Measurements from ENCODE around the gene SMIM29. TPM values are rescaled to one million over a fixed set of nuclear protein-coding genes. Genes with fewer than 3 reads are reported as not detected.

The SMIM29 gene
- polyA plus RNA-seq = 10 to 100 TPM in 3 of 4 donors, 1 to 10 TPM in 1; 9.3 to 27.3 (median 21.5) TPM
- long read RNA-seq, donor 1, transcript SMIM29-205 (5 exons, 1,297 nt) = major isoform, 16 of 19 reads
- long read RNA-seq, donor 1, partial matches to known transcripts = 0 of 19 reads
- long read RNA-seq, donor 1, other reads (novel, unspliced or antisense) = 0 of 19 reads
- long read RNA-seq, donor 2, partial matches to known transcripts = 0 of 2 reads
- long read RNA-seq, donor 2, other reads (novel, unspliced or antisense) = 0 of 2 reads
- long read RNA-seq, donor 3, partial matches to known transcripts = 0 of 5 reads
- long read RNA-seq, donor 3, other reads (novel, unspliced or antisense) = 0 of 5 reads
- long read RNA-seq, donor 4 = 0 reads
- long read RNA-seq, donor 5, partial matches to known transcripts = 0 of 2 reads
- long read RNA-seq, donor 5, other reads (novel, unspliced or antisense) = 0 of 2 reads
- long read RNA-seq, donor 6, partial matches to known transcripts = 0 of 4 reads
- long read RNA-seq, donor 6, other reads (novel, unspliced or antisense) = 0 of 4 reads
- long read RNA-seq, donor 7, transcript SMIM29-205 (5 exons, 1,297 nt) = major isoform, 11 of 21 reads
- long read RNA-seq, donor 7, partial matches to known transcripts = 7 of 21 reads
- long read RNA-seq, donor 7, other reads (novel, unspliced or antisense) = 0 of 21 reads
- long read RNA-seq, donor 8, partial matches to known transcripts = 0 of 3 reads
- long read RNA-seq, donor 8, other reads (novel, unspliced or antisense) = 0 of 3 reads
- long read RNA-seq, donor 9, partial matches to known transcripts = 0 of 1 reads
- long read RNA-seq, donor 9, other reads (novel, unspliced or antisense) = 0 of 1 reads
- long read RNA-seq, donor 10, partial matches to known transcripts = 0 of 6 reads
- long read RNA-seq, donor 10, other reads (novel, unspliced or antisense) = 0 of 6 reads

GRCh38 chr6:34248727-34249468 is at the start of gene SMIM29:
SMIM29 (minus strand) TSS chr6:34249006; CDS start chr6:34247791, 1,215 bp downstream.
- DNase-seq = peak; percentile 97 to 98
- Histone ChIP-seq H3K27me3 (ENCODE audit: control insufficient read depth in 3 of 3, insufficient read depth in 3 of 3, low read length in 3 of 3) (no peaks in the 10 kb centered on the region), H3K36me3 (ENCODE audit: control insufficient read depth in 3 of 3, insufficient read depth in 2 of 3, low read depth in 1 of 3, low read length in 3 of 3) (peaks cover 0 to 26% (median 4%) of the 10 kb centered on the region in 3 donors), H3K4me3 (ENCODE audit: low read depth in 1 of 3, low read length in 3 of 3) (peak within 1 kb of the TSS; percentile 61 to 85 (median 63)), H3K4me1 (ENCODE audit: control insufficient read depth in 3 of 3, insufficient read depth in 2 of 3, low read depth in 1 of 3, low read length in 2 of 3) (peaks cover 0 to 4% (median 2%) of the 10 kb centered on the region in 3 donors), H3K9me3 (ENCODE audit: control insufficient read depth in 2 of 2, insufficient read depth in 1 of 2, low read depth in 1 of 2, low read length in 1 of 2) (no peaks in the 10 kb centered on the region), H3K27ac (ENCODE audit: low read depth in 1 of 3, low read length in 2 of 3) (peak within 1 kb of the TSS; percentile 67 to 95 (median 74))
- FAIRE-seq = no peak
- 0 to 1% (median 0%) methylated on average over 54 to 79 of the region's 79 CpGs for WGBS, 3 donors

GRCh38 chr6:34295721-34296120 is 46.9 kb upstream of the SMIM29 start:
- DNase-seq (no peak), FAIRE-seq (no peak)
- H3K36me3 ChIP-seq (ENCODE audit: control insufficient read depth in 3 of 3, insufficient read depth in 2 of 3, low read depth in 1 of 3, low read length in 3 of 3) = peaks cover 0 to 20% (median 4%) of the 10 kb centered on the region in 3 donors
- H3K4me3 ChIP-seq (ENCODE audit: low read depth in 1 of 3, low read length in 3 of 3) = no peak overlapping the region
- no peaks in the 10 kb centered on the region for H3K27me3 ChIP-seq (ENCODE audit: control insufficient read depth in 3 of 3, insufficient read depth in 3 of 3, low read length in 3 of 3)
- H3K4me1 ChIP-seq (ENCODE audit: control insufficient read depth in 3 of 3, insufficient read depth in 2 of 3, low read depth in 1 of 3, low read length in 2 of 3) = no peaks in the 10 kb centered on the region
- 65 to 81% (median 79%) methylated on average over 3 of the region's 3 CpGs for WGBS, 3 donors
- H3K9me3 ChIP-seq (ENCODE audit: control insufficient read depth in 2 of 2, insufficient read depth in 1 of 2, low read depth in 1 of 2, low read length in 1 of 2) = no peaks in the 10 kb centered on the region
- peak overlapping the region in 1 of 3 donors; percentile 5 for H3K27ac ChIP-seq (ENCODE audit: low read depth in 1 of 3, low read length in 2 of 3)

- WGBS, 3 donors = 98 to 100% (median 100%) methylated on average over 3 of the region's 3 CpGs
- Histone ChIP-seq H3K27me3 (ENCODE audit: control insufficient read depth in 3 of 3, insufficient read depth in 3 of 3, low read length in 3 of 3) (no peaks in the 10 kb centered on the region), H3K4me1 (ENCODE audit: control insufficient read depth in 3 of 3, insufficient read depth in 2 of 3, low read depth in 1 of 3, low read length in 2 of 3) (peaks cover 0 to 3% (median 0%) of the 10 kb centered on the region in 3 donors), H3K4me3 (ENCODE audit: low read depth in 1 of 3, low read length in 3 of 3) (no peak overlapping the region), H3K9me3 (ENCODE audit: control insufficient read depth in 2 of 2, insufficient read depth in 1 of 2, low read depth in 1 of 2, low read length in 1 of 2) (no peaks in the 10 kb centered on the region), H3K36me3 (ENCODE audit: control insufficient read depth in 3 of 3, insufficient read depth in 2 of 3, low read depth in 1 of 3, low read length in 3 of 3) (peaks cover 2 to 22% (median 4%) of the 10 kb centered on the region in 3 donors), H3K27ac (ENCODE audit: low read depth in 1 of 3, low read length in 2 of 3) (no peak overlapping the region)
- no peak for FAIRE-seq
- no peak for DNase-seq
These were observed 44.1 kb upstream of the SMIM29 start for GRCh38 chr6:34292954-34293353.

- FAIRE-seq (no peak), DNase-seq (no peak)
- Histone ChIP-seq H3K9me3 (ENCODE audit: control insufficient read depth in 2 of 2, insufficient read depth in 1 of 2, low read depth in 1 of 2, low read length in 1 of 2) (no peaks in the 10 kb centered on the region), H3K27ac (ENCODE audit: low read depth in 1 of 3, low read length in 2 of 3) (peak overlapping the region in 1 of 3 donors; percentile 13), H3K36me3 (ENCODE audit: control insufficient read depth in 3 of 3, insufficient read depth in 2 of 3, low read depth in 1 of 3, low read length in 3 of 3) (peaks cover 2 to 20% (median 4%) of the 10 kb centered on the region in 3 donors), H3K4me1 (ENCODE audit: control insufficient read depth in 3 of 3, insufficient read depth in 2 of 3, low read depth in 1 of 3, low read length in 2 of 3) (peaks cover 0 to 3% (median 0%) of the 10 kb centered on the region in 3 donors), H3K4me3 (ENCODE audit: low read depth in 1 of 3, low read length in 3 of 3) (no peak overlapping the region), H3K27me3 (ENCODE audit: control insufficient read depth in 3 of 3, insufficient read depth in 3 of 3, low read length in 3 of 3) (no peaks in the 10 kb centered on the region)
- 90 to 95% (median 94%) methylated on average over 11 of the region's 11 CpGs for WGBS, 3 donors
These were observed 40.3 kb upstream of the SMIM29 start for GRCh38 chr6:34289137-34289536.

- Histone ChIP-seq H3K4me3 (ENCODE audit: low read depth in 1 of 3, low read length in 3 of 3) (no peak overlapping the region), H3K27me3 (ENCODE audit: control insufficient read depth in 3 of 3, insufficient read depth in 3 of 3, low read length in 3 of 3) (no peaks in the 10 kb centered on the region), H3K27ac (ENCODE audit: low read depth in 1 of 3, low read length in 2 of 3) (no peak overlapping the region), H3K4me1 (ENCODE audit: control insufficient read depth in 3 of 3, insufficient read depth in 2 of 3, low read depth in 1 of 3, low read length in 2 of 3) (peaks cover 0 to 3% (median 0%) of the 10 kb centered on the region in 3 donors), H3K36me3 (ENCODE audit: control insufficient read depth in 3 of 3, insufficient read depth in 2 of 3, low read depth in 1 of 3, low read length in 3 of 3) (peaks cover 4 to 20% (median 4%) of the 10 kb centered on the region in 3 donors), H3K9me3 (ENCODE audit: control insufficient read depth in 2 of 2, insufficient read depth in 1 of 2, low read depth in 1 of 2, low read length in 1 of 2) (no peaks in the 10 kb centered on the region)
- FAIRE-seq (no peak), DNase-seq (no peak)
- 51 to 79% (median 55%) methylated on average over 5 of the region's 5 CpGs for WGBS, 3 donors
These were observed 39.8 kb upstream of the SMIM29 start for GRCh38 chr6:34288581-34288980.

GRCh38 chr6:34285448-34286164 is 36.8 kb upstream of the SMIM29 start:
- Histone ChIP-seq H3K4me3 (ENCODE audit: low read depth in 1 of 3, low read length in 3 of 3) (no peak overlapping the region), H3K4me1 (ENCODE audit: control insufficient read depth in 3 of 3, insufficient read depth in 2 of 3, low read depth in 1 of 3, low read length in 2 of 3) (peaks cover 0 to 3% (median 0%) of the 10 kb centered on the region in 3 donors), H3K27ac (ENCODE audit: low read depth in 1 of 3, low read length in 2 of 3) (peak overlapping the region in 1 of 3 donors; percentile 70), H3K9me3 (ENCODE audit: control insufficient read depth in 2 of 2, insufficient read depth in 1 of 2, low read depth in 1 of 2, low read length in 1 of 2) (no peaks in the 10 kb centered on the region), H3K36me3 (ENCODE audit: control insufficient read depth in 3 of 3, insufficient read depth in 2 of 3, low read depth in 1 of 3, low read length in 3 of 3) (peaks cover 3 to 11% (median 4%) of the 10 kb centered on the region in 3 donors), H3K27me3 (ENCODE audit: control insufficient read depth in 3 of 3, insufficient read depth in 3 of 3, low read length in 3 of 3) (no peaks in the 10 kb centered on the region)
- no peak for DNase-seq
- 83 to 98% (median 90%) methylated on average over 4 of the region's 4 CpGs for WGBS, 3 donors
- FAIRE-seq = no peak

- H3K36me3 ChIP-seq (ENCODE audit: control insufficient read depth in 3 of 3, insufficient read depth in 2 of 3, low read depth in 1 of 3, low read length in 3 of 3) = peaks cover 3 to 15% (median 4%) of the 10 kb centered on the region in 3 donors
- DNase-seq (no peak), FAIRE-seq (no peak)
- peaks cover 0 to 3% (median 0%) of the 10 kb centered on the region in 3 donors for H3K4me1 ChIP-seq (ENCODE audit: control insufficient read depth in 3 of 3, insufficient read depth in 2 of 3, low read depth in 1 of 3, low read length in 2 of 3)
- peak overlapping the region in 1 of 3 donors; percentile 70 for H3K27ac ChIP-seq (ENCODE audit: low read depth in 1 of 3, low read length in 2 of 3)
- no peaks in the 10 kb centered on the region for H3K27me3 ChIP-seq (ENCODE audit: control insufficient read depth in 3 of 3, insufficient read depth in 3 of 3, low read length in 3 of 3)
- 67 to 94% (median 78%) methylated on average over 4 of the region's 4 CpGs for WGBS, 3 donors
- no peaks in the 10 kb centered on the region for H3K9me3 ChIP-seq (ENCODE audit: control insufficient read depth in 2 of 2, insufficient read depth in 1 of 2, low read depth in 1 of 2, low read length in 1 of 2)
- no peak overlapping the region for H3K4me3 ChIP-seq (ENCODE audit: low read depth in 1 of 3, low read length in 3 of 3)
These were observed 36.0 kb upstream of the SMIM29 start for GRCh38 chr6:34284563-34285447.

Measured in small intestine (tissue), 16 donors.